Hepatocyte (in vitro differentiated cells): Measurements from ENCODE around the gene TPMT.

Experiments used
- CTCF ChIP-seq: fragments of 200-600 bp; sonication (generic); IDR thresholded peaks from 2 replicates; pipeline ENCODE4 v1.5.1; 2016; ENCODE audit warnings: antibody characterized with exemption, mild to moderate bottlenecking; ENCODE audit not compliant: poor library complexity
- EZH2 ChIP-seq: fragments of 200-600 bp; sonication (generic); IDR thresholded peaks from 2 replicates; pipeline ENCODE4 v1.6.1; 2016; ENCODE audit warnings: antibody characterized with exemption, mild to moderate bottlenecking, borderline replicate concordance
- EZH2phosphoT487 ChIP-seq: fragments of 200-600 bp; sonication (generic); IDR thresholded peaks from one replicate; pipeline ENCODE4 v1.6.1; 2018; ENCODE audit warnings: antibody characterized with exemption, mild to moderate bottlenecking, low read depth, moderate library complexity; ENCODE audit not compliant: unreplicated experiment, severe bottlenecking

DNA sequence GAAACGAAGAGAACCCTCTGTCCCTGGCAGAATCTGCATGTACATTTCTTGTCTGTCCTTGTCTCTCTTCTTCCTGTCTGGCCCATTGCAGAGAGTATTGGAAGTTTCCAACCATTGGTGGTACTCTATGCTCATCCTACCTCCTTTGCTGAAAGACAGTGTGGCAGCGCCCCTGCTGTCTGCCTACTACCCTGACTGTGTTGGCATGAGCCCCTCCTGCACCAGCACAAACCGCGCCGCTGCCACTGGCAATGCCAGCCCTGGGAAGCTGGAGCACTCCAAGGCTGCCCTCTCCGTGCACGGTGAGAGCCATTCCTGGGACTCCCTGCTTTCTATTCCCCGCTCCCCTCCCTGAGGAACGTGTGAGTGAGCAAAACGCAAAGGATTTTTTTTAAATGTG lies 32.8 kb upstream of the TPMT start:
- TF ChIP-seq CTCF = no peak
- TF ChIP-seq EZH2 = no peak
- no peak for TF ChIP-seq EZH2phosphoT487
